HG03097 (cell line): ENCODE data around the gene DRD1.
"Not testable (repeated sequence)": the region's sequence is repeated elsewhere in the genome, so short reads cannot be mapped to it uniquely, and the experiment has no call there.

ENCODE experiments used
- ATAC-seq: cut with Tn5 transposase; IDR thresholded peaks from one replicate; pipeline ENCODE4 v1.9.1; 2021; ENCODE audit not compliant: unreplicated experiment, low FRiP score

DRD1 gene

GRCh38 chr5:175436359-175436758 is 7.6 kb downstream of the DRD1 start:
- ATAC-seq = no peak

GRCh38 chr5:175434800-175435199 is 9.2 kb downstream of the DRD1 start:
- no peak for ATAC-seq

- ATAC-seq = no peak
Observed at GRCh38 chr5:175427762-175428161, 16.2 kb downstream of the DRD1 start.

- not testable (repeated sequence) for ATAC-seq
Observed at GRCh38 chr5:175424594-175424993, 19.4 kb downstream of the DRD1 start.

- no peak for ATAC-seq
Observed at GRCh38 chr5:175422058-175422457, 21.9 kb downstream of the DRD1 start.

- ATAC-seq = no peak
Observed at GRCh38 chr5:175420383-175420782, 23.6 kb downstream of the DRD1 start.

GRCh38 chr5:175418251-175418650 is 25.7 kb downstream of the DRD1 start:
- no peak for ATAC-seq

- ATAC-seq = no peak
Observed at GRCh38 chr5:175417384-175417783, 26.6 kb downstream of the DRD1 start.

- no peak for ATAC-seq
Observed at GRCh38 chr5:175415303-175415702, 28.7 kb downstream of the DRD1 start.

- no peak for ATAC-seq
Observed at GRCh38 chr5:175410926-175411325, 33.1 kb downstream of the DRD1 start.

- ATAC-seq = no peak
Observed at GRCh38 chr5:175406300-175406699, 37.7 kb downstream of the DRD1 start.

GRCh38 chr5:175397590-175398297 is 46.2 kb downstream of the DRD1 start:
- not testable (repeated sequence) for ATAC-seq

- ATAC-seq = not testable (repeated sequence)
Observed at GRCh38 chr5:175395430-175395829, 48.6 kb downstream of the DRD1 start.

GRCh38 chr5:175394601-175395000 is 49.4 kb downstream of the DRD1 start:
- ATAC-seq = no peak

- ATAC-seq = no peak
Observed at GRCh38 chr5:175393897-175394296, 50.1 kb downstream of the DRD1 start.

GRCh38 chr5:175392236-175392635 is 51.7 kb downstream of the DRD1 start:
- no peak for ATAC-seq

GRCh38 chr5:175390352-175391083 is 53.5 kb downstream of the DRD1 start:
- ATAC-seq = no peak
